Measurements from ENCODE around the gene INTS3.

GRCh38 chr1:153696741-153697140 is 31.1 kb upstream of the INTS3 start:
- TF ChIP-seq POLR2AphosphoS5 (IDR thresholded peaks at IDR 0.05; ENCODE audit: low read depth, low read length) (no peak), POLR2A (IDR thresholded peaks at IDR 0.05; ENCODE audit: low read depth, low read length) (no peak), SPI1 (IDR thresholded peaks at IDR 0.05; ENCODE audit: low read depth, low read length) (no peak), TAF1 (IDR thresholded peaks at IDR 0.05; ENCODE audit: low read depth, low read length) (no peak)

All from GM12891 (cell line).